OCI-LY3 (cell line): ENCODE data around the gene CFAP97D2.

Source experiments
- EZH2phosphoT487 ChIP-seq: fragments of 200-600 bp; shearing (Covaris generic); IDR thresholded peaks from 2 replicates; pipeline ENCODE4 v1.6.1; 2018; ENCODE audit warnings: antibody characterized with exemption, mixed run types, low read depth
- TF ChIP-seq, protein P1 (sequence below): fragments of 200-600, 300-600 bp; sonication (generic); IDR thresholded peaks from 2 replicates; pipeline ENCODE4 v1.5.1; 2014; ENCODE audit warnings: antibody characterized with exemption, low read length, low read depth

DNA sequence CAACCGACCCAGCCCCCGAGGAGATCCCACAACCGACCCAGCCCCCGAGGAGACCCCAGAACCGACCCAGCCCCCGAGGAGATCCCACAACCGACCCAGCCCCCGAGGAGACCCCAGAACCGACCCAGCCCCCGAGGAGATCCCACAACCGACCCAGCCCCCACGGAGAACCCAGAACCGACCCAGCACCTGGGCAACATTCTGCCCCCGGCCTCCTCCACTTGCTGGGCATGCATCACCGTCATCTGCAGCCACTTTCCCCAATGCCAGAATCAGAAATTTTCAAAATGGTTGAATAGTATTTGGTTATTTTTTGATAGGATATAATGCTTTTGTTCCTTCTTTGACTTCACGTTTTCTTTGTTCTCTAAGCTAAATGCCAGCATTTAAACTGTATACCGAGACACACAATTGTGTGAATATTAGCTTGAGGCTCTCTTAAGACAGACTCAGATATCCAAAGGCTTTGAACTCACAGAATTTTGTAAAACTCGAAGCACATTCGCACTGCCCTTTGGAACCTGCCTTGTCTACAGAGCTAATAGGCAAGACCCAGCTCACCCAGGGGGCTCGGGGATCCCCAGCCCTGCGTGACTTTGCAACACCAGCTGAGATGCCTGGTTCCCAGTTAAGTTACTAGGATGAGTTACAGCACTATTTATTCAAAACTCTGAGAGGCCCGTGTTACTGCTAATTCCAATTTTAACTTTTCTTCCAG lies 31.1 kb upstream of the CFAP97D2 start:
- TF ChIP-seq, protein P1, sequence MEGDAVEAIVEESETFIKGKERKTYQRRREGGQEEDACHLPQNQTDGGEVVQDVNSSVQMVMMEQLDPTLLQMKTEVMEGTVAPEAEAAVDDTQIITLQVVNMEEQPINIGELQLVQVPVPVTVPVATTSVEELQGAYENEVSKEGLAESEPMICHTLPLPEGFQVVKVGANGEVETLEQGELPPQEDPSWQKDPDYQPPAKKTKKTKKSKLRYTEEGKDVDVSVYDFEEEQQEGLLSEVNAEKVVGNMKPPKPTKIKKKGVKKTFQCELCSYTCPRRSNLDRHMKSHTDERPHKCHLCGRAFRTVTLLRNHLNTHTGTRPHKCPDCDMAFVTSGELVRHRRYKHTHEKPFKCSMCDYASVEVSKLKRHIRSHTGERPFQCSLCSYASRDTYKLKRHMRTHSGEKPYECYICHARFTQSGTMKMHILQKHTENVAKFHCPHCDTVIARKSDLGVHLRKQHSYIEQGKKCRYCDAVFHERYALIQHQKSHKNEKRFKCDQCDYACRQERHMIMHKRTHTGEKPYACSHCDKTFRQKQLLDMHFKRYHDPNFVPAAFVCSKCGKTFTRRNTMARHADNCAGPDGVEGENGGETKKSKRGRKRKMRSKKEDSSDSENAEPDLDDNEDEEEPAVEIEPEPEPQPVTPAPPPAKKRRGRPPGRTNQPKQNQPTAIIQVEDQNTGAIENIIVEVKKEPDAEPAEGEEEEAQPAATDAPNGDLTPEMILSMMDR, result no peak
- no peak for TF ChIP-seq EZH2phosphoT487
